Prostate gland (tissue), 2 donors: ENCODE results near the gene CPED1.

Source experiments
- CTCF ChIP-seq, 4 experiments: fragments of 200-600 bp in 2 of 4; fragments of 450-650 bp in 2 of 4; sonication (generic) in 2 of 4; IDR thresholded peaks; 1 replicate in 3 of 4; 2 replicates in 1 of 4; pipeline ENCODE4 v1.5.1; 2016 to 2019; ENCODE audit warnings: antibody characterized with exemption in 4 of 4, mild to moderate bottlenecking in 2 of 4, moderate library complexity in 2 of 4
- POLR2A ChIP-seq: fragments of 450-650 bp; IDR thresholded peaks from one replicate; pipeline ENCODE4 v1.6.1; 2016; ENCODE audit warnings: antibody characterized with exemption, mild to moderate bottlenecking
- POLR2AphosphoS5 ChIP-seq: sonication (generic); formaldehyde crosslinking; IDR thresholded peaks from one replicate; pipeline ENCODE4 v1.6.1; 2017; ENCODE audit warnings: antibody characterized with exemption

DNA sequence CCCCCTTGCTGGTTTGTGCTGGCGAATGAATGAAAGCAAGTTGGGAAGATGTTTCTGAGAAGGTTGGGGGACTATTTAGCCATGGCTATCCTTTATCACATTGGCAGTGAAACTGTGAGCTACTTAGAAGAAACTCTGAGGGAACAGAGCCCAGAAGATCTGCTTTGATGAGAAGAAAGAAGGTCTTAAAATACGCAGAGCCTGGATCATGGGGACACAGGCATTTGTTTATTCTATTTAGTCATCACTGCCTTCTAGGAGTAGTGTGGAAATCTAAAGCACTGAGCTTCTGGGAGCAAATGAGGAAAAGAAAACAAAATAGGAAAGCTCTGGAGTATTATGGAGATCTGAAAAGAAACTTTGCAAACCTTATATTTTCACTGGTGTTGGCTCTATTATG, 28.5 kb downstream of the CPED1 start:
- TF ChIP-seq CTCF (IDR thresholded peaks at IDR 0.05) (no peak), POLR2A (no peak), POLR2AphosphoS5 (no peak)
